GM12865 (cell line): ENCODE measurements around the gene HOXB6.
A peak's percentile ranks its signal among the peaks of the same experiment; 100 is the strongest.

Experiments used
- DNase-seq: peaks from one replicate; pipeline ENCODE4 v3.0.0; 2010; ENCODE audit warnings: low read depth
- H3K4me3 ChIP-seq: 2 replicates; pipeline ENCODE4 v1.5.1; 2011; ENCODE audit warnings: mild to moderate bottlenecking, low read depth, low read length, control low read depth
- TF ChIP-seq, protein P1 (sequence below): IDR thresholded peaks from 2 replicates; pipeline ENCODE4 v1.5.1; 2011; ENCODE audit warnings: low read length, control low read depth, low read depth, inconsistent platforms; ENCODE audit not compliant: insufficient read depth; ENCODE audit errors: missing control alignments

The HOXB6 gene

GRCh38 chr17:48619826-48620449, 15.2 kb upstream of the HOXB6 start:
- TF ChIP-seq, protein P1, sequence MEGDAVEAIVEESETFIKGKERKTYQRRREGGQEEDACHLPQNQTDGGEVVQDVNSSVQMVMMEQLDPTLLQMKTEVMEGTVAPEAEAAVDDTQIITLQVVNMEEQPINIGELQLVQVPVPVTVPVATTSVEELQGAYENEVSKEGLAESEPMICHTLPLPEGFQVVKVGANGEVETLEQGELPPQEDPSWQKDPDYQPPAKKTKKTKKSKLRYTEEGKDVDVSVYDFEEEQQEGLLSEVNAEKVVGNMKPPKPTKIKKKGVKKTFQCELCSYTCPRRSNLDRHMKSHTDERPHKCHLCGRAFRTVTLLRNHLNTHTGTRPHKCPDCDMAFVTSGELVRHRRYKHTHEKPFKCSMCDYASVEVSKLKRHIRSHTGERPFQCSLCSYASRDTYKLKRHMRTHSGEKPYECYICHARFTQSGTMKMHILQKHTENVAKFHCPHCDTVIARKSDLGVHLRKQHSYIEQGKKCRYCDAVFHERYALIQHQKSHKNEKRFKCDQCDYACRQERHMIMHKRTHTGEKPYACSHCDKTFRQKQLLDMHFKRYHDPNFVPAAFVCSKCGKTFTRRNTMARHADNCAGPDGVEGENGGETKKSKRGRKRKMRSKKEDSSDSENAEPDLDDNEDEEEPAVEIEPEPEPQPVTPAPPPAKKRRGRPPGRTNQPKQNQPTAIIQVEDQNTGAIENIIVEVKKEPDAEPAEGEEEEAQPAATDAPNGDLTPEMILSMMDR: no peak
- DNase-seq: no peak
- H3K4me3 ChIP-seq: no peak overlapping the region

- peak; percentile 77 for DNase-seq
- H3K4me3 ChIP-seq: no peak overlapping the region
- TF ChIP-seq, protein P1: peak; percentile 81
These were observed 13.6 kb upstream of the HOXB6 start for GRCh38 chr17:48618256-48618896.

DNA sequence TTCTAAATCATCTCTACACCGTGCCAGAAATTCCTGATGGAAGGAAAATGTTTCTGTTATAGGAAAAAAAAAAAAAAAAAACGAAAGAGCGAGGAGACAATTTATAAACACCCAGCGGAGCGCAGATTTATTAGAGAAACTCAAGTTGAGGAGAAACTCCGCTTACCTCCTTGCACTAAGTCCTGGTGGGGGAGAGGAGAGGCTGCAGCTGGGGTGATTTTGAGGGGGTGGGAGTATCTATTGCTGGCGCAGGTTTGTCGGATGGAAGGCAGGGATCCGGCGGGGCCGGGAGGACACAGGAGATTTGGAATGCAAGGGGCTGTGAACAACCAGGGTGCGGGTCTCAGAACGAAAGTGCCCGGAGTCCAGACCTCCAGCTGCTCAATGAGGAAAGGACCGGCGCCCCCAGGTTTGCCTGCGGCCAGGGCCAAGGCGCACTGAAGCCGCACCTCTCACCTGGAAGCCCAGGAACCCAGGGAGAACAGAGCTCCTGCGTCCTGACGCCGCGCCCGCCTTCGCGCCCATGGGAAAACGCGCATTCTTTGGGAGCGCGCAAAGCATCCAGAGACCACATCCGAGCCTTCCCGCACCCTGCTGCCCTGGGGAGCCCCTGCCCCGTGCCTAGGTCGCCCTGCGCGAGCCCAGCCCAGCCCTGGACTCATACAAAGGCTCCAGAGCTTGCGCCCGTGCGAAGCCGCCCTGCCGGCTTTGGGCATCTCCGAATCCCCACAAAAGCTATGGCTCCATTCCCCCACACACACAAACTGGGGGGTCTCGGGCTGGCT, 12.9 kb upstream of the HOXB6 start:
- TF ChIP-seq, protein P1: no peak
- no peak for DNase-seq
- no peak overlapping the region for H3K4me3 ChIP-seq

DNA sequence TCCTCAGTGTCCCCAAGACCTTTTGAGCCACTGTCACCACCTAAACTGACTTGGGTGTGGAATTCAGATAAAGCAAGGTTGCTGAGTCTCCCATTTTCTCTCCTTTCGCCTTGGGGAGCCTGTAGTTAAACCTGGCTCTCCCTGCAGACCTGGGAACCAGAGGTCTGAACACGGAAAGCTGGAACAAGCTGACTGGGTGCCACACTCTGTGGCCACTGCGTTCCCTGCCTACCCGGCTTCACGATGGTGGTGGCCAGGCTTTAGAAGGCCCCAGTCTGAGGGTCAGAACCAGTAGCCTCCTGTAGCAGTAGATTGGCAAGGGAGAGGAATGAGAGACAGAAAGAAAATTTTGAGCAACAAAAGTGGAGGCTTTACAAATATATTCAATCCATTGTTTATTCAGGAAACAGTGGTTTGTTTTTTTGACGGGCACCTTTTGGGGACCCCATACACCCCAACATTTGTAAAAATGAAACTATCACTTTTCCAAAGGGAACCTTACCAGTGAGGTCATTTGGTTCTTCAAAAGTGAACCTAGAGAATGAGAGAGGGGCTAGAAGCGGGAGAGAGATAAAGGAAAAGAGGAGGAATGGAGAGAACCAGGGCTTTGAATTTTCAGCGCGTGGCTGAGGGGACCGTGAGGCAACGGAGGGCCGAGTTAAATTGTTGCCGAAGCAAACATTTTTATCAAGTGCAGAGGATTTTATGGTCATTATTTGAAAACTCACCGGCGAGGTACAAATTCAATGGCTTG, 12.1 kb upstream of the HOXB6 start:
- TF ChIP-seq, protein P1: no peak
- no peak for DNase-seq
- H3K4me3 ChIP-seq: no peak overlapping the region

- TF ChIP-seq, protein P1: no peak
- DNase-seq: no peak
- H3K4me3 ChIP-seq: no peak overlapping the region
These were observed 11.4 kb upstream of the HOXB6 start for GRCh38 chr17:48615963-48616716.

GRCh38 chr17:48615047-48615962, 10.5 kb upstream of the HOXB6 start, which contains the start of gene HOXB8:
TSS of gene HOXB8 (minus strand) at chr17:48615292. CDS start at chr17:48614704, 588 bp downstream.
- TF ChIP-seq, protein P1: no peak
- no peak within 1 kb of the TSS for H3K4me3 ChIP-seq
- DNase-seq: no peak
